Measurements from ENCODE around the gene SGMS1. TPM values are rescaled to one million over a fixed set of nuclear protein-coding genes. Genes with fewer than 3 reads are reported as not detected.

The SGMS1 gene
- total RNA-seq, 1 donor from 2014 or later, result 93.8 TPM

DNA sequence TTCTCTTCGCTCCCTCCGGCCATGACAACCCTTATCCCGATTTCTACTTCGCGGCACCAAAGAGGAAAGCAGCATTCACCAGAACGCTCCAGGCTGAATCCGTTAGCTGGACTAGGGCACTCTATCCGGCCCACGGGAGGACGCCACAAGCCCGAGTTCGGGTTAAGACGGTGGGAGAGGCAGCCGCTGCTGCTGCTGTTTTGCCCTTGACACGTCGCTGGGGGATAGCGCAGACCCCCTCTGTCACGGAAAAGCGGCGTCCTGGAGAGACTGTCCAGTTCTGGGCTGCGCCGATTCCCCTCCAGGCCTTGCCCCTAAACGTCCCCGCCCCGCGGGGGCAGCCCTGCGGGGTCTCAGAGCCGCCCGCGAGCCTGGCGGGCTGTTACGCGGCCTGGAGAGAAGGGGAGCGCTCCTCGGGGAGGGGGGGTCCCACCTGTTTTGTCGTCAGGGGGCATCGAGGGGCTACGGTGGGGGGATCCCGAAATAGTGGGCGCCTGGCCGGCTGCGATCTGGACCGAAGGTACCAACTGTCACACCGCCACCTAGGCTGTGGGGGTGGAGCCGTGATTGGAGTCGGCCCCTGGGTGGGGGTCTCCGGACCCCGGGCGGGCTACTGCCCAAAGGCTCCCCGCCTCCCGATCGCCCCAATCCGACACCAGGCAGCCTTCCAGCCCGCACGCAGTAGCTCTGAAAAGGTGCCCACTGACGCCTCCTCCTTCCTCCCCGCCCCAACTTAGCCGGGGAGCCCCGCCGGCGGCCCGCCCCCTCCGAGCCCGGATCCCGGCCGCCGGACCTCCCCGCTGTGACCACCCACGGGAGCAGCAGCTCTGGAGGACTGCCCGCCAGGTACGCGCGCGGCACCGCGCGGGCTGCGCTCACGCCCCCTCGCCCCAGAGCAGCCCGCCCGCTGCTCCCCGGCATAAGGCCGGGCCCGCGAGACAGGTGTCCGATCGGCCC, 772 bp downstream of the SGMS1 start:
- intact Hi-C loops (cut with DNase I), result loop anchor here (10.0 kb wide), 2 partner anchors 68 to 208 kb away; no protein-coding TSS in a partner anchor
- H3K4me3 ChIP-seq, result peak overlapping the region; percentile 86 to 89
- peak overlapping the region; percentile 98 for H3K27ac ChIP-seq
- no peaks in the 10 kb centered on the region for H3K36me3 ChIP-seq
- no peaks in the 10 kb centered on the region for H3K9me3 ChIP-seq
- TF ChIP-seq POLR2AphosphoS5 (IDR thresholded peaks at IDR 0.05; ENCODE audit: insufficient read depth in 1 of 2, low read depth in 1 of 2) (no peak), POLR2A (IDR thresholded peaks at IDR 0.05) (no peak)
- TF ChIP-seq, protein P1, sequence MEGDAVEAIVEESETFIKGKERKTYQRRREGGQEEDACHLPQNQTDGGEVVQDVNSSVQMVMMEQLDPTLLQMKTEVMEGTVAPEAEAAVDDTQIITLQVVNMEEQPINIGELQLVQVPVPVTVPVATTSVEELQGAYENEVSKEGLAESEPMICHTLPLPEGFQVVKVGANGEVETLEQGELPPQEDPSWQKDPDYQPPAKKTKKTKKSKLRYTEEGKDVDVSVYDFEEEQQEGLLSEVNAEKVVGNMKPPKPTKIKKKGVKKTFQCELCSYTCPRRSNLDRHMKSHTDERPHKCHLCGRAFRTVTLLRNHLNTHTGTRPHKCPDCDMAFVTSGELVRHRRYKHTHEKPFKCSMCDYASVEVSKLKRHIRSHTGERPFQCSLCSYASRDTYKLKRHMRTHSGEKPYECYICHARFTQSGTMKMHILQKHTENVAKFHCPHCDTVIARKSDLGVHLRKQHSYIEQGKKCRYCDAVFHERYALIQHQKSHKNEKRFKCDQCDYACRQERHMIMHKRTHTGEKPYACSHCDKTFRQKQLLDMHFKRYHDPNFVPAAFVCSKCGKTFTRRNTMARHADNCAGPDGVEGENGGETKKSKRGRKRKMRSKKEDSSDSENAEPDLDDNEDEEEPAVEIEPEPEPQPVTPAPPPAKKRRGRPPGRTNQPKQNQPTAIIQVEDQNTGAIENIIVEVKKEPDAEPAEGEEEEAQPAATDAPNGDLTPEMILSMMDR (IDR thresholded peaks at IDR 0.05), result no peak
- H3K4me1 ChIP-seq, result peaks cover 41% of the 10 kb centered on the region
- DNase-seq (ENCODE audit: extremely low spot score in 2 of 2), result no peak
- H3K27me3 ChIP-seq, result no peaks in the 10 kb centered on the region

DNA sequence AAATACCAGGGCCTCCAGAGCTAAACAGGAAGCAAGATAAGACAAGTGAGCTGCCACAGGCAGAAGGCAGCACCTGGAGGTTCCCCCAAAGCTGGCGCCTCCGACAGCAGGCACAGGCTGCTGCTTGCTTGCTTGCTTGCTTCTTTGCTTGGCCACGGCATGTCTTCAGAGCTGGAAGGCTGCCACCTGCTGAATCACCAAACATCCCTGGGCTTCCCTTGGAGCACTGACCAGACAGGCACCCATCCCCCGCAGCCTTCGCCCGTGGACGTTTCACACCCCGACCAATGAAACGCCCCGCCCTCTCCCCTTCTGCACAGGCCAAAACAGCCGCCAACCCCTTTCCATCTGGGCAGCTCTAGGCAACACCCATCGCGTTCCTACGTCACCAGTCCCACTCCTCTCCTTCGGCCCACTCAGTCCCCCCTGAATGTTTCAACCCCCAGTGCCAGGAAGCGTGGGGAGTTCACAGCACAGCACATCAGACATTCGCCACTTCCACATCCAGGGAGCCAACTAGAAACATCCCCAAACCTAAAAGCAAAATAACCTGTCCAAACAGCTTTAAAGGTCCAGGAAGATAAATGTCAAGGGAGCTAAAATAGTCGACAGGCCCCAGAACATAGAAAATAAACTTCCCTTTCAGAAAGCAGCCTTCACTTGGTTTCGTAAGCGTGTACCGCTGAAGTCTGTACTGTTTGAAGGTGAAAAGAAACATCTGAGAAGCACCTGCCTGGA, 1.6 kb downstream of the SGMS1 start:
- intact Hi-C loops (cut with DNase I), result loop anchor here (10.0 kb wide), 2 partner anchors 67 to 207 kb away; no protein-coding TSS in a partner anchor
- H3K4me1 ChIP-seq, result peaks cover 41% of the 10 kb centered on the region
- peak in 1 of 2 donors; percentile 99 for DNase-seq (ENCODE audit: extremely low spot score in 2 of 2)

DNA sequence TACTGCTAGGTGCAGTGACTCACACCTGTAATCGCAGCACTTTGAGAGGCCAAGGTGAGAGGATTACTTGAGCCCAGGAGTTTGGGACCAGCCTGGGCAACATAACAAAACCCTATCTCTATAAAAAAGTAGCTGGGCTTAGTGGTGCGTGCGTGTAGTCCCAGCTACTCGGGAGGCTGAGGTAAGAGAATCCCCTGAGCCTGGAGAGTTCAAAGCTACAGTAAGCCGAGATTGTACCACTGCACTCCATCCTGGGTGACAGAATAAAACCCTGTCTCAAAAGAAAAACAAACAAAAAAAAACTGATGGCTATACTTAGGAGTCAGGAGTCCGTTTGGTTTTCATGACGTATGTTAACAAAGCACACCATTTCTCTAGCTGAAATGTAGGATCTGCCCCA, 2.9 kb downstream of the SGMS1 start:
- TF ChIP-seq POLR2AphosphoS5 (IDR thresholded peaks at IDR 0.05; ENCODE audit: insufficient read depth in 1 of 2, low read depth in 1 of 2), result no peak
- TF ChIP-seq POLR2A (IDR thresholded peaks at IDR 0.05), result no peak
- TF ChIP-seq, protein P1 (IDR thresholded peaks at IDR 0.05), result no peak
- Histone ChIP-seq H3K27ac (peak overlapping the region; percentile 98), H3K36me3 (no peaks in the 10 kb centered on the region), H3K4me3 (no peak overlapping the region), H3K9me3 (no peaks in the 10 kb centered on the region), H3K4me1 (peaks cover 41% of the 10 kb centered on the region), H3K27me3 (no peaks in the 10 kb centered on the region)
- no peak for DNase-seq (ENCODE audit: extremely low spot score in 2 of 2)
- intact Hi-C loops (cut with DNase I), result loop anchor here (10.0 kb wide), 2 partner anchors 66 to 206 kb away; no protein-coding TSS in a partner anchor

More for the DNA sequence above, 1.6 kb downstream of the SGMS1 start:
- Histone ChIP-seq H3K36me3 (no peaks in the 10 kb centered on the region), H3K27me3 (no peaks in the 10 kb centered on the region), H3K9me3 (no peaks in the 10 kb centered on the region), H3K27ac (peak overlapping the region; percentile 98), H3K4me3 (peak overlapping the region; percentile 86 to 89)
- TF ChIP-seq, protein P1 (IDR thresholded peaks at IDR 0.05), result peak in 1 of 3 experiments; percentile 5
- peak in 1 of 2 donors; percentile 17 for TF ChIP-seq POLR2A (IDR thresholded peaks at IDR 0.05)
- TF ChIP-seq POLR2AphosphoS5 (IDR thresholded peaks at IDR 0.05; ENCODE audit: insufficient read depth in 1 of 2, low read depth in 1 of 2), result peak; percentile 58 to 80

DNA sequence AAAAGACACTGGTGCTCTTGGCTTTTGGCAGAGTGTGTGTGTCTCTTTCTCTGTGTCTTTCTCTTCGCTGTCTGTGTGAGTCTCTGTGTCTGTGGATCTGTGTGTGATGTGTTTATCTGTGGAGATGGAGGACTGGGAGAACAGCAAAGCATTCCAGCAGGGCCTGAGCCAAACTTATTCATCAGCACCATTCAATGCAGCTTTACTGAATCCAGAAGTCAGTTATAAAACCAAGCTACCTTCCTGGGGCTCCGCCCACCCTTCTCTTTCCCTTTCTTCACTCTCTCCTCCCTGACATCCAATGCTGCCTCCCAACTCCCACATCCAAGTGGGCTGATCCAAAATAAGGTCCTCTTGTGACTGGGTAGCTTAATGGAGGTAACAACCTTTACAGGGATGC, 3.9 kb downstream of the SGMS1 start:
- intact Hi-C loops (cut with DNase I), result loop anchor here (10.0 kb wide), 2 partner anchors 65 to 205 kb away; no protein-coding TSS in a partner anchor
- H3K36me3 ChIP-seq, result no peaks in the 10 kb centered on the region
- TF ChIP-seq POLR2A (IDR thresholded peaks at IDR 0.05) (no peak), POLR2AphosphoS5 (IDR thresholded peaks at IDR 0.05; ENCODE audit: insufficient read depth in 1 of 2, low read depth in 1 of 2) (no peak)
- TF ChIP-seq, protein P1 (IDR thresholded peaks at IDR 0.05), result no peak
- no peak overlapping the region for H3K4me3 ChIP-seq
- no peaks in the 10 kb centered on the region for H3K27me3 ChIP-seq
- no peak overlapping the region for H3K27ac ChIP-seq
- DNase-seq (ENCODE audit: extremely low spot score in 2 of 2), result no peak
- H3K4me1 ChIP-seq, result peaks cover 43% of the 10 kb centered on the region
- no peaks in the 10 kb centered on the region for H3K9me3 ChIP-seq

Data from vagina (tissue), 2 donors.